Measurements from ENCODE around the gene KCNH1.

Gene KCNH1

GRCh38 chr1:210697185-210697584, 436.8 kb downstream of the KCNH1 start:
- no peak for DNase-seq (ENCODE audit: low read depth)
- H3K4me3 ChIP-seq (ENCODE audit: low read length) = no peak overlapping the region
- no peak for TF ChIP-seq CTCF (IDR thresholded peaks at IDR 0.05; ENCODE audit: insufficient read depth, low read depth, low read length, missing control alignments)

- no peak for DNase-seq (ENCODE audit: low read depth)
- H3K4me3 ChIP-seq (ENCODE audit: low read length) = no peak overlapping the region
- TF ChIP-seq CTCF (IDR thresholded peaks at IDR 0.05; ENCODE audit: insufficient read depth, low read depth, low read length, missing control alignments) = no peak
These were observed 437.2 kb downstream of the KCNH1 start for GRCh38 chr1:210696709-210697108.

GRCh38 chr1:210695026-210695425, 438.9 kb downstream of the KCNH1 start:
- H3K4me3 ChIP-seq (ENCODE audit: low read length) = no peak overlapping the region
- TF ChIP-seq CTCF (IDR thresholded peaks at IDR 0.05; ENCODE audit: insufficient read depth, low read depth, low read length, missing control alignments) = no peak
- DNase-seq (ENCODE audit: low read depth) = no peak

GRCh38 chr1:210692796-210693195, 441.2 kb downstream of the KCNH1 start:
- H3K4me3 ChIP-seq (ENCODE audit: low read length) = no peak overlapping the region
- DNase-seq (ENCODE audit: low read depth) = no peak
- TF ChIP-seq CTCF (IDR thresholded peaks at IDR 0.05; ENCODE audit: insufficient read depth, low read depth, low read length, missing control alignments) = no peak

- no peak for TF ChIP-seq CTCF (IDR thresholded peaks at IDR 0.05; ENCODE audit: insufficient read depth, low read depth, low read length, missing control alignments)
- no peak for DNase-seq (ENCODE audit: low read depth)
These were observed 442.8 kb downstream of the KCNH1 start for GRCh38 chr1:210691039-210691610.

GRCh38 chr1:210690236-210690635, 443.7 kb downstream of the KCNH1 start:
- TF ChIP-seq CTCF (IDR thresholded peaks at IDR 0.05; ENCODE audit: insufficient read depth, low read depth, low read length, missing control alignments) = no peak
- no peak overlapping the region for H3K4me3 ChIP-seq (ENCODE audit: low read length)
- no peak for DNase-seq (ENCODE audit: low read depth)

More at GRCh38 chr1:210691039-210691610, 442.8 kb downstream of the KCNH1 start:
- H3K4me3 ChIP-seq (ENCODE audit: low read length) = no peak overlapping the region

GRCh38 chr1:210689826-210690225, 444.1 kb downstream of the KCNH1 start:
- H3K4me3 ChIP-seq (ENCODE audit: low read length) = no peak overlapping the region
- no peak for TF ChIP-seq CTCF (IDR thresholded peaks at IDR 0.05; ENCODE audit: insufficient read depth, low read depth, low read length, missing control alignments)
- no peak for DNase-seq (ENCODE audit: low read depth)

All from epithelial cell of esophagus (primary cell).